ENCODE measurements around the gene PRDM16. TPM values are rescaled to one million over a fixed set of nuclear protein-coding genes. Genes with fewer than 3 reads are reported as not detected.

PRDM16 gene
- total and polyA plus RNA-seq, 2 of the 8 experiments (the other 6 are each of a cell fraction or from before 2014, with no cell fraction given): 0.39 to 0.43 TPM

DNA sequence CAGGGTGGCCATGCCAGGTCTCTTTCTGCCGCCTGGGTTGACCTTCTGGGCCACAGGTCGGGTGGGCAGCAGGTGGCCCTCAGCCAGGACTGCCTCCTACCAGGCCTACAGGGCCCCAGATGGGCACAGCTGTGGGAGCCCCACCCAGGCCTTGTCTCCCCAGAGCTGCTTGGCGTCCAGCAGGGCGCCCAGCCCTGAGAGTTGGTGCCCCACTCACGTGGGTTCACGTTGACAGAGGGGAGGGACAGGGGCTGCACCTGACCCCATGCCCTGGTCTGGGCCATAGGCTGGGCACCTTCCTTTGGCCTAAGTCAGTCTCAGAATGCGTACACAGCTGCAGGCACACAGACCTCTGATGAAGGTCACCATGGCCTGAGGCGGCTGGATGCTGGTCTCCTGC, 16.7 kb downstream of the PRDM16 start (continued):
- TF ChIP-seq, protein P1, sequence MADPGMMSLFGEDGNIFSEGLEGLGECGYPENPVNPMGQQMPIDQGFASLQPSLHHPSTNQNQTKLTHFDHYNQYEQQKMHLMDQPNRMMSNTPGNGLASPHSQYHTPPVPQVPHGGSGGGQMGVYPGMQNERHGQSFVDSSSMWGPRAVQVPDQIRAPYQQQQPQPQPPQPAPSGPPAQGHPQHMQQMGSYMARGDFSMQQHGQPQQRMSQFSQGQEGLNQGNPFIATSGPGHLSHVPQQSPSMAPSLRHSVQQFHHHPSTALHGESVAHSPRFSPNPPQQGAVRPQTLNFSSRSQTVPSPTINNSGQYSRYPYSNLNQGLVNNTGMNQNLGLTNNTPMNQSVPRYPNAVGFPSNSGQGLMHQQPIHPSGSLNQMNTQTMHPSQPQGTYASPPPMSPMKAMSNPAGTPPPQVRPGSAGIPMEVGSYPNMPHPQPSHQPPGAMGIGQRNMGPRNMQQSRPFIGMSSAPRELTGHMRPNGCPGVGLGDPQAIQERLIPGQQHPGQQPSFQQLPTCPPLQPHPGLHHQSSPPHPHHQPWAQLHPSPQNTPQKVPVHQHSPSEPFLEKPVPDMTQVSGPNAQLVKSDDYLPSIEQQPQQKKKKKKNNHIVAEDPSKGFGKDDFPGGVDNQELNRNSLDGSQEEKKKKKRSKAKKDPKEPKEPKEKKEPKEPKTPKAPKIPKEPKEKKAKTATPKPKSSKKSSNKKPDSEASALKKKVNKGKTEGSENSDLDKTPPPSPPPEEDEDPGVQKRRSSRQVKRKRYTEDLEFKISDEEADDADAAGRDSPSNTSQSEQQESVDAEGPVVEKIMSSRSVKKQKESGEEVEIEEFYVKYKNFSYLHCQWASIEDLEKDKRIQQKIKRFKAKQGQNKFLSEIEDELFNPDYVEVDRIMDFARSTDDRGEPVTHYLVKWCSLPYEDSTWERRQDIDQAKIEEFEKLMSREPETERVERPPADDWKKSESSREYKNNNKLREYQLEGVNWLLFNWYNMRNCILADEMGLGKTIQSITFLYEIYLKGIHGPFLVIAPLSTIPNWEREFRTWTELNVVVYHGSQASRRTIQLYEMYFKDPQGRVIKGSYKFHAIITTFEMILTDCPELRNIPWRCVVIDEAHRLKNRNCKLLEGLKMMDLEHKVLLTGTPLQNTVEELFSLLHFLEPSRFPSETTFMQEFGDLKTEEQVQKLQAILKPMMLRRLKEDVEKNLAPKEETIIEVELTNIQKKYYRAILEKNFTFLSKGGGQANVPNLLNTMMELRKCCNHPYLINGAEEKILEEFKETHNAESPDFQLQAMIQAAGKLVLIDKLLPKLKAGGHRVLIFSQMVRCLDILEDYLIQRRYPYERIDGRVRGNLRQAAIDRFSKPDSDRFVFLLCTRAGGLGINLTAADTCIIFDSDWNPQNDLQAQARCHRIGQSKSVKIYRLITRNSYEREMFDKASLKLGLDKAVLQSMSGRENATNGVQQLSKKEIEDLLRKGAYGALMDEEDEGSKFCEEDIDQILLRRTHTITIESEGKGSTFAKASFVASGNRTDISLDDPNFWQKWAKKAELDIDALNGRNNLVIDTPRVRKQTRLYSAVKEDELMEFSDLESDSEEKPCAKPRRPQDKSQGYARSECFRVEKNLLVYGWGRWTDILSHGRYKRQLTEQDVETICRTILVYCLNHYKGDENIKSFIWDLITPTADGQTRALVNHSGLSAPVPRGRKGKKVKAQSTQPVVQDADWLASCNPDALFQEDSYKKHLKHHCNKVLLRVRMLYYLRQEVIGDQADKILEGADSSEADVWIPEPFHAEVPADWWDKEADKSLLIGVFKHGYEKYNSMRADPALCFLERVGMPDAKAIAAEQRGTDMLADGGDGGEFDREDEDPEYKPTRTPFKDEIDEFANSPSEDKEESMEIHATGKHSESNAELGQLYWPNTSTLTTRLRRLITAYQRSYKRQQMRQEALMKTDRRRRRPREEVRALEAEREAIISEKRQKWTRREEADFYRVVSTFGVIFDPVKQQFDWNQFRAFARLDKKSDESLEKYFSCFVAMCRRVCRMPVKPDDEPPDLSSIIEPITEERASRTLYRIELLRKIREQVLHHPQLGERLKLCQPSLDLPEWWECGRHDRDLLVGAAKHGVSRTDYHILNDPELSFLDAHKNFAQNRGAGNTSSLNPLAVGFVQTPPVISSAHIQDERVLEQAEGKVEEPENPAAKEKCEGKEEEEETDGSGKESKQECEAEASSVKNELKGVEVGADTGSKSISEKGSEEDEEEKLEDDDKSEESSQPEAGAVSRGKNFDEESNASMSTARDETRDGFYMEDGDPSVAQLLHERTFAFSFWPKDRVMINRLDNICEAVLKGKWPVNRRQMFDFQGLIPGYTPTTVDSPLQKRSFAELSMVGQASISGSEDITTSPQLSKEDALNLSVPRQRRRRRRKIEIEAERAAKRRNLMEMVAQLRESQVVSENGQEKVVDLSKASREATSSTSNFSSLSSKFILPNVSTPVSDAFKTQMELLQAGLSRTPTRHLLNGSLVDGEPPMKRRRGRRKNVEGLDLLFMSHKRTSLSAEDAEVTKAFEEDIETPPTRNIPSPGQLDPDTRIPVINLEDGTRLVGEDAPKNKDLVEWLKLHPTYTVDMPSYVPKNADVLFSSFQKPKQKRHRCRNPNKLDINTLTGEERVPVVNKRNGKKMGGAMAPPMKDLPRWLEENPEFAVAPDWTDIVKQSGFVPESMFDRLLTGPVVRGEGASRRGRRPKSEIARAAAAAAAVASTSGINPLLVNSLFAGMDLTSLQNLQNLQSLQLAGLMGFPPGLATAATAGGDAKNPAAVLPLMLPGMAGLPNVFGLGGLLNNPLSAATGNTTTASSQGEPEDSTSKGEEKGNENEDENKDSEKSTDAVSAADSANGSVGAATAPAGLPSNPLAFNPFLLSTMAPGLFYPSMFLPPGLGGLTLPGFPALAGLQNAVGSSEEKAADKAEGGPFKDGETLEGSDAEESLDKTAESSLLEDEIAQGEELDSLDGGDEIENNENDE (IDR thresholded peaks at IDR 0.05; ENCODE audit: insufficient replicate concordance, low read length): no peak
- no peak for TF ChIP-seq EP300 (IDR thresholded peaks at IDR 0.05; ENCODE audit: borderline replicate concordance in 1 of 2, low read depth in 2 of 2, low read length in 2 of 2)
- TF ChIP-seq CTBP2 (IDR thresholded peaks at IDR 0.05; ENCODE audit: borderline replicate concordance, insufficient read depth, insufficient read length, low read length): no peak
- TF ChIP-seq, protein P2, sequence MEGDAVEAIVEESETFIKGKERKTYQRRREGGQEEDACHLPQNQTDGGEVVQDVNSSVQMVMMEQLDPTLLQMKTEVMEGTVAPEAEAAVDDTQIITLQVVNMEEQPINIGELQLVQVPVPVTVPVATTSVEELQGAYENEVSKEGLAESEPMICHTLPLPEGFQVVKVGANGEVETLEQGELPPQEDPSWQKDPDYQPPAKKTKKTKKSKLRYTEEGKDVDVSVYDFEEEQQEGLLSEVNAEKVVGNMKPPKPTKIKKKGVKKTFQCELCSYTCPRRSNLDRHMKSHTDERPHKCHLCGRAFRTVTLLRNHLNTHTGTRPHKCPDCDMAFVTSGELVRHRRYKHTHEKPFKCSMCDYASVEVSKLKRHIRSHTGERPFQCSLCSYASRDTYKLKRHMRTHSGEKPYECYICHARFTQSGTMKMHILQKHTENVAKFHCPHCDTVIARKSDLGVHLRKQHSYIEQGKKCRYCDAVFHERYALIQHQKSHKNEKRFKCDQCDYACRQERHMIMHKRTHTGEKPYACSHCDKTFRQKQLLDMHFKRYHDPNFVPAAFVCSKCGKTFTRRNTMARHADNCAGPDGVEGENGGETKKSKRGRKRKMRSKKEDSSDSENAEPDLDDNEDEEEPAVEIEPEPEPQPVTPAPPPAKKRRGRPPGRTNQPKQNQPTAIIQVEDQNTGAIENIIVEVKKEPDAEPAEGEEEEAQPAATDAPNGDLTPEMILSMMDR (IDR thresholded peaks at IDR 0.05; ENCODE audit: control extremely low read depth in 1 of 3, insufficient read depth in 1 of 3, low read depth in 1 of 3, low read length in 3 of 3): no peak
- TF ChIP-seq SIN3A (conservative IDR thresholded peaks at IDR 0.05 in 1 of 2, IDR thresholded peaks at IDR 0.05 in 1 of 2; ENCODE audit: low read depth in 1 of 2, low read length in 2 of 2): no peak
- TF ChIP-seq RFX5 (IDR thresholded peaks at IDR 0.05; ENCODE audit: borderline replicate concordance, low read depth, low read length): no peak
- no peak for TF ChIP-seq JUND (IDR thresholded peaks at IDR 0.05; ENCODE audit: low read length)
- no peak for TF ChIP-seq SAP30 (IDR thresholded peaks at IDR 0.05; ENCODE audit: insufficient read depth, insufficient replicate concordance, low read length)

Measured in H1 (cell line).